ENCODE measurements around the gene TFB2M.
A peak's percentile ranks its signal among the peaks of the same experiment; 100 is the strongest.

GRCh38 chr1:246608616-246609376, 42.7 kb upstream of the TFB2M start:
- peak; percentile 24; the same call in 1 of the 2 replicates for TF ChIP-seq CTCF (CRISPR knock-in tag; IDR thresholded peaks at IDR 0.05)
- TF ChIP-seq RAD51 (IDR thresholded peaks at IDR 0.05; ENCODE audit: borderline replicate concordance) = no peak
- no peak for TF ChIP-seq NFATC3 (CRISPR knock-in tag; IDR thresholded peaks at IDR 0.05)
- TF ChIP-seq ZBTB1 (CRISPR knock-in tag; IDR thresholded peaks at IDR 0.05; ENCODE audit: borderline replicate concordance) = no peak
- TF ChIP-seq ZBTB20 (CRISPR knock-in tag; IDR thresholded peaks at IDR 0.05; ENCODE audit: borderline replicate concordance, low read depth) = no peak
- TF ChIP-seq HMG20A (CRISPR knock-in tag; IDR thresholded peaks at IDR 0.05; ENCODE audit: borderline replicate concordance) = no peak
- no peak for TF ChIP-seq TMF1 (CRISPR knock-in tag; IDR thresholded peaks at IDR 0.05; ENCODE audit: low read depth)
- TF ChIP-seq ETV6 (CRISPR knock-in tag; conservative IDR thresholded peaks at IDR 0.05) = no peak
- TF ChIP-seq ZNF891 (CRISPR knock-in tag; IDR thresholded peaks at IDR 0.05) = no peak
